HG03139 (cell line): ENCODE measurements around the gene RPL28.
"Not testable (repeated sequence)": the region's sequence is repeated elsewhere in the genome, so short reads cannot be mapped to it uniquely, and the experiment has no call there.

ENCODE experiments used
- ATAC-seq: cut with Tn5 transposase; IDR thresholded peaks from one replicate; pipeline ENCODE4 v1.9.1; 2021; ENCODE audit not compliant: unreplicated experiment

Gene RPL28

DNA sequence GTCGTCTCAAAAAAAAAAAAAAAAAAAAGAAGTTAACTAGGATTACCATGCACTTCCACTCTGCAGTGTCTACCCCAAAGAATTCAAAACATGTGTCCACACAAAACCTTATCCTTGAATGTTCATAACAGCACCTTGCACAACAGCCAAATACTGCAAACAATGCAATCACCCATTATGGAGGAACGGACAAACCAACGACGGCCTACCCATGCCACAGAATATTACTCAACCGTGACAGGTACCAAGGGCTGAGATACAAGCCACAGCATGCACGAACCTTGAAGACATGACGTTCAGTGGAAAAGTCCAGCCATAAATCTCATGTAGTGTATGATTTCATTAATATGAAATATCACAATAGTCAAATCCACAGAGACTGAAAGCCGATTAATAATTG, 60.3 kb downstream of the RPL28 start:
- ATAC-seq = no peak

DNA sequence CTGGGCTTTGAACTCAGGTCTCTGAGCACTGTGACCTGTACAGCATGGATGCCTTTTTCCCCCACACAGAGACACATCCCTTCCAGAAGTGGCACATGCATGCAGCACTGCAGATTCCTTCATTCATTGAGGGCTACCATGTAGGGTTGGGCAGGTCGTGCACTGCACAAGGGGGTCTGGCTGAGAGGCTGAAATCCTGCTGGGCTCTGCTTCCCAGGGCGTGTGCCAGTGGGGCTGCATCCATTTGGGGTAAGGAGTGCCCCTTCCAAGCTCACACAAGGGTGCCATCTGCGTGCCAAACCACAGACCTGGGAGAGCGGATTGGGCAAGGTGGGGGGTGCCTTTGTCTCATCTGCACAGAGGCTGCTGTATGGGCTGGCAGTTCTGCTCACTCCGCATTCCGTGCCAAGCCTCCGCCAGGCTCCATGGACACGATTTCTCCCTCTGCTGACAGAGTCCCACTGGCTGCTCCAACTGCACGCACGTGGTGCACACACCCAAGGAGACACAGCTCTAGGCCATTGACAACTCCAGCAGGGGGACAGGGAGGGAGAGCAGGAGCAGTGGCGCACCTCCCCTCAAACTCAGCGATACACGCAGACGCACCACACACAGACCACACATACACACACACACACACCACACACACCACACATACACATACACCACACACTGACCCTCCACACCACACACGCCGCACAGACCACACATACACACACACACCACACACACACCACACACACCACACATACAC, 61.9 kb downstream of the RPL28 start:
- no peak for ATAC-seq

- not testable (repeated sequence) for ATAC-seq
Measured at GRCh38 chr19:55448175-55448490, 62.4 kb downstream of the RPL28 start.

DNA sequence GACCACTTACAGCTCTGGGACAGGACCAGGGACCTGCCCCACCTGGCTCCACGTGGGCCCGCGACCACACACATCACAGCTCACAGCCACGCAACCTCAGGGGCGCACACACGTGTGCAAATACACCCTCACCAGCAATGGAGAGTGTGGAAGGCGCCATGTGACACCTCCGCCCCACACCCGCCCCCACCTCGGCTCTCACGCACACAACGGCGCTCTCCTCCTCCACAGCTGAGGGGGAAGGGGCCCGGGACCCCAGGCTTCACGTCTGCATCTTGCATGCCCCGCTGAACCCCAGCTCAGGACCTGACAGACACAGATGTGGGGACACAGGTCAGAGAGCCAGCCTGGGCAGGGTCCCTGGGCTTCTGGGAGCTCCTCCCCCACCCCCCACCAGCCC, 63.7 kb downstream of the RPL28 start:
- no peak for ATAC-seq

GRCh38 chr19:55451163-55451964, 65.6 kb downstream of the RPL28 start:
- no peak for ATAC-seq

DNA sequence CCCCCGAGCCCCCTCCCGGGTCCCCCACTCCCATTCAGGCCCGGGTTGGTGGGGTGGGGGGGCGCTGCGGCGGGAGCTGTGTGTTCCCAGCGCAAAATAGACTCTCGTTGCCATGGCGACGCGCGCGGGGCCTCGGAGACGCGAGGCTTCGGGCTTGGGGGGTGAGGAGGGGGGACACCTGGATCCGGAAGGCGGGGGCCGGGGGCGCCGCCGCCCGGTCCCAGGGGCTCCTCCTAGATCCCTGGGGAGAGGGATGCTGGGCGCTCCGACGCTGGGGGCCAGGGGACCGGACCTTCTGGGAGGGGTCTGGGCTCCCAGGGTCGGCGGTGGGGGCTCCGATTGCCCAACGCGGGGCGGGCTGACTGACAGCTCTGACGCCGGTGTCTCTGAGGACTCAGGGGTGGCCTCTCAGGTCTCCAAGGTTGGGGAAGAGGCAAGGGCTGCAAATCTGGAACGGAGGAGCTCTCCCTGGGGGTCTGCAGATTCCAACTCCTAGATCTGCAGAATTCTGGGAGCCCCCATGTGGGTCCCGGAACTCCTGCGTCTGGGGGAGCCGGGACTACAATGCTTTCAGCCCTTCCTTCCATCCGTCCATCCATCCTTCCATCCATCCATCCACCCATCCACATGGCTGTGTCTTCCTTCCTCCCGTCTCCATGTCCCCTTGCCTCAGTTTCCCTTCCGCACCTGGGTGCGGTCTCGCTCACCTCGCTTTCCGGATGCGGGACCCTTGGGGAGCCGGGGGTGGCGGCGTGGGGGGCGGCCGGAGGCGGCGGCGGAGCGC, 66.4 kb downstream of the RPL28 start:
- ATAC-seq = no peak
